BLaER1 (cell line): ENCODE results near the gene PAN3.
A peak's percentile ranks its signal among the peaks of the same experiment; 100 is the strongest.

Experiments used
- H3K27ac ChIP-seq: shearing (Covaris generic); formaldehyde crosslinking; 2 replicates; pipeline ENCODE4 v1.8.1; 2022
- H3K27me3 ChIP-seq: shearing (Covaris generic); formaldehyde crosslinking; 2 replicates; pipeline ENCODE4 v1.8.1; 2022
- H3K36me3 ChIP-seq: shearing (Covaris generic); formaldehyde crosslinking; 2 replicates; pipeline ENCODE4 v1.8.1; 2022
- H3K4me1 ChIP-seq: shearing (Covaris generic); formaldehyde crosslinking; 2 replicates; pipeline ENCODE4 v1.8.1; 2022
- H3K4me2 ChIP-seq: shearing (Covaris generic); formaldehyde crosslinking; 2 replicates; pipeline ENCODE4 v1.8.1; 2022
- H3K4me3 ChIP-seq: shearing (Covaris generic); formaldehyde crosslinking; 2 replicates; pipeline ENCODE4 v1.8.1; 2022
- H3K9ac ChIP-seq: shearing (Covaris generic); formaldehyde crosslinking; 2 replicates; pipeline ENCODE4 v1.8.1; 2022
- H3K9me3 ChIP-seq: shearing (Covaris generic); formaldehyde crosslinking; 2 replicates; pipeline ENCODE4 v1.8.1; 2022
- H4K20me1 ChIP-seq: shearing (Covaris generic); formaldehyde crosslinking; 2 replicates; pipeline ENCODE4 v1.8.1; 2022
- Cebpa-rat ChIP-seq: shearing (Covaris generic); IDR thresholded peaks from 2 replicates; pipeline ENCODE4 v1.8.1; 2022

Gene PAN3

GRCh38 chr13:28325022-28325421, 186.7 kb downstream of the PAN3 start:
- Histone ChIP-seq H3K9ac (peak overlapping the region; percentile 45; the same call in 1 of the 2 replicates), H3K4me1 (peaks cover 51% of the 10 kb centered on the region), H3K27ac (peak overlapping the region; percentile 67), H3K4me2 (peak overlapping the region; percentile 88), H3K9me3 (peaks cover 4% of the 10 kb centered on the region; the same call in 1 of the 2 replicates), H3K27me3 (no peaks in the 10 kb centered on the region), H3K4me3 (peak overlapping the region; percentile 31; the same call in 1 of the 2 replicates), H4K20me1 (no peaks in the 10 kb centered on the region), H3K36me3 (peaks cover 44% of the 10 kb centered on the region)
- TF ChIP-seq Cebpa-rat = no peak

- Histone ChIP-seq H3K36me3 (peaks cover 39% of the 10 kb centered on the region), H3K4me3 (no peak overlapping the region), H4K20me1 (no peaks in the 10 kb centered on the region), H3K9me3 (peaks cover 4% of the 10 kb centered on the region; the same call in 1 of the 2 replicates), H3K4me2 (peak overlapping the region; percentile 88), H3K27me3 (no peaks in the 10 kb centered on the region), H3K9ac (no peak overlapping the region), H3K27ac (no peak overlapping the region), H3K4me1 (peaks cover 46% of the 10 kb centered on the region)
- no peak for TF ChIP-seq Cebpa-rat
Measured at GRCh38 chr13:28326056-28326455, 187.7 kb downstream of the PAN3 start.

GRCh38 chr13:28327373-28328270, 189.3 kb downstream of the PAN3 start:
- no peak overlapping the region for H3K4me2 ChIP-seq
- peak overlapping the region; percentile 18; the same call in 1 of the 2 replicates for H3K27ac ChIP-seq
- no peaks in the 10 kb centered on the region for H3K27me3 ChIP-seq
- peaks cover 30% of the 10 kb centered on the region for H3K4me1 ChIP-seq
- H3K9ac ChIP-seq = no peak overlapping the region
- no peak for TF ChIP-seq Cebpa-rat
- H3K36me3 ChIP-seq = peaks cover 38% of the 10 kb centered on the region
- H4K20me1 ChIP-seq = no peaks in the 10 kb centered on the region
- H3K4me3 ChIP-seq = no peak overlapping the region
- H3K9me3 ChIP-seq = peaks cover 4% of the 10 kb centered on the region; the same call in 1 of the 2 replicates

- H3K4me2 ChIP-seq = no peak overlapping the region
Measured at GRCh38 chr13:28328271-28328607, 189.9 kb downstream of the PAN3 start.

GRCh38 chr13:28329395-28330158, 191.2 kb downstream of the PAN3 start:
- H3K4me1 ChIP-seq = peaks cover 16% of the 10 kb centered on the region
- no peak overlapping the region for H3K4me2 ChIP-seq
- no peaks in the 10 kb centered on the region for H3K27me3 ChIP-seq
- H3K9me3 ChIP-seq = peaks cover 4% of the 10 kb centered on the region; the same call in 1 of the 2 replicates
- no peak for TF ChIP-seq Cebpa-rat
- H3K9ac ChIP-seq = no peak overlapping the region
- no peaks in the 10 kb centered on the region for H4K20me1 ChIP-seq
- no peak overlapping the region for H3K27ac ChIP-seq
- no peak overlapping the region for H3K4me3 ChIP-seq
- H3K36me3 ChIP-seq = peaks cover 55% of the 10 kb centered on the region

More at GRCh38 chr13:28328271-28328607, 189.9 kb downstream of the PAN3 start:
- H3K9me3 ChIP-seq = peaks cover 4% of the 10 kb centered on the region; the same call in 1 of the 2 replicates
- H3K27ac ChIP-seq = no peak overlapping the region
- TF ChIP-seq Cebpa-rat = no peak
- no peaks in the 10 kb centered on the region for H3K27me3 ChIP-seq
- H4K20me1 ChIP-seq = no peaks in the 10 kb centered on the region
- peaks cover 42% of the 10 kb centered on the region for H3K36me3 ChIP-seq
- H3K4me3 ChIP-seq = no peak overlapping the region
- H3K9ac ChIP-seq = no peak overlapping the region
- H3K4me1 ChIP-seq = peaks cover 26% of the 10 kb centered on the region

- Histone ChIP-seq H3K27ac (no peak overlapping the region), H3K4me1 (peaks cover 18% of the 10 kb centered on the region), H4K20me1 (no peaks in the 10 kb centered on the region), H3K9ac (no peak overlapping the region), H3K27me3 (no peaks in the 10 kb centered on the region), H3K9me3 (peaks cover 4% of the 10 kb centered on the region; the same call in 1 of the 2 replicates), H3K4me3 (no peak overlapping the region), H3K36me3 (peaks cover 70% of the 10 kb centered on the region), H3K4me2 (no peak overlapping the region)
- TF ChIP-seq Cebpa-rat = no peak
Measured at GRCh38 chr13:28333204-28333881, 195.0 kb downstream of the PAN3 start.

- peaks cover 18% of the 10 kb centered on the region for H3K4me1 ChIP-seq
- H3K36me3 ChIP-seq = peaks cover 79% of the 10 kb centered on the region
- no peaks in the 10 kb centered on the region for H3K27me3 ChIP-seq
- no peak overlapping the region for H3K4me3 ChIP-seq
- no peak overlapping the region for H3K4me2 ChIP-seq
- H3K9me3 ChIP-seq = no peaks in the 10 kb centered on the region
- TF ChIP-seq Cebpa-rat = no peak
- H3K27ac ChIP-seq = no peak overlapping the region
- no peak overlapping the region for H3K9ac ChIP-seq
- H4K20me1 ChIP-seq = no peaks in the 10 kb centered on the region
Measured at GRCh38 chr13:28336193-28336657, 197.9 kb downstream of the PAN3 start.

GRCh38 chr13:28337166-28338005, 199.0 kb downstream of the PAN3 start:
- no peaks in the 10 kb centered on the region for H3K9me3 ChIP-seq
- no peak for TF ChIP-seq Cebpa-rat
- H3K27ac ChIP-seq = no peak overlapping the region
- no peak overlapping the region for H3K4me2 ChIP-seq
- H3K4me3 ChIP-seq = no peak overlapping the region
- no peak overlapping the region for H3K9ac ChIP-seq
- no peaks in the 10 kb centered on the region for H3K27me3 ChIP-seq
- H3K4me1 ChIP-seq = peaks cover 18% of the 10 kb centered on the region
- H4K20me1 ChIP-seq = no peaks in the 10 kb centered on the region
- peaks cover 73% of the 10 kb centered on the region for H3K36me3 ChIP-seq
